GM10266 (cell line): ENCODE results near the gene GABRG3.

Source experiments
- DNase-seq: peaks from one replicate; pipeline ENCODE4 v3.0.0; 2012; ENCODE audit errors: extremely low spot score
- CTCF ChIP-seq: IDR thresholded peaks from 2 replicates; pipeline ENCODE4 v1.5.1; 2012; ENCODE audit warnings: mild to moderate bottlenecking, low read depth; ENCODE audit not compliant: control insufficient read depth, insufficient read depth; ENCODE audit errors: missing control alignments

The GABRG3 gene

DNA sequence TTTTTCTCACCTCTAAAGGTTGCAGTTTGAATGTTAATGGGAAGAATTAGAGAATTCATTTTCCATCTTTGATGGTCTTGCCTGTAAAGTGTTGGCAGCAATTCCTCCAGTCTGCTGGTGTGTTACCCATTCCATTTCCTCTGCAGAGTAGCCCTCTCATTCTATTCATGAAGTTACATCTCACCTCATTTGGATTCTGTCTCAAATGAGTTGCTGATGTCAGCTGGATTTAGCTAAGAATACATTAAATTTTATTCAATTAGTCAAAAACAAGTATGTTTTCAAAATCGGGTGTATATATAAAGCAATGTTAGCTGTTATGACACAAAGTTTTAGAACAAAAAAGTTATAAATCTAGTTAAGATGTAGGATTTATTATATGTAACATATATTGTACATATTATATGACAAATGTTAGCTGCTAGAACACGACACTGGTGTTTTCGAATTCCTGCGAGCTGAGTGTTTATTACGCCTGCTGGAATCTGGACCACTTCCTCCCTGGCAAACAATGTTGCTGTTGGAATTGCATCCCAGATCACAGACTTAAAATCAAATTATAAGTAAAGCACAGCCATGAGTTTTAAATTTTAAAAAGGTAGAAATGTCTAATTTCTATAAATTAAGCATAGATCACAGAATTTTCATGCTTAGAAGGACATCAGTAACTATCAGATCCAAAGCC, 611.9 kb downstream of the GABRG3 start:
- DNase-seq: no peak
- no peak for TF ChIP-seq CTCF

GRCh38 chr15:27583651-27584050, 612.7 kb downstream of the GABRG3 start:
- no peak for DNase-seq

DNA sequence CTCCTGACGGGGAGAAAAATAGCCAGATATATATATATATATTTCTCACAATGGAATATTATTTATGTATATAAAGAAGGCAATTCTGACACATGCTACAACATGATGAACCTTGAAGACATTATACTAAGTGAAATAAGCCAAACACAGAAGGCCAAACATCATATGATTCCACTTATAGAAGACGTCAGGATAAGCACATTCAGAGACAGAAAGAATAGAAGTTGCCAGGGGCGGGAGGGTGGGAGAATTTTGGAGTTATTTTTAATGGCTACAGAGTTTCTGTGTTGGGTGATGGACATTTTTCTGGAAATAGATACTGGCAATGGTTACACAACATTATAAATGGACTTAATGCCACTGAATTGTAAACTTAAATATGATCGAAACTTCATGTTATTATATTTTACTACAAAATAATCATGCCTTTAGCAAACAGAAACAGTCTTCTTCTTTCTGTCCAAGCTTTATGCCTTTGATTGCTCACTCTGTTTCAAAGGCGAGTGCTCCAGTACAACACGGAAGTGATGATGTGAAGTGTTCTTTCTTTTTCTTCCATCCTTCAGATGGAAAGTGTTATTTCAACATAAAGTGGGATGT, 614.2 kb downstream of the GABRG3 start:
- no peak for TF ChIP-seq CTCF
- no peak for DNase-seq

More at GRCh38 chr15:27583651-27584050, 612.7 kb downstream of the GABRG3 start:
- TF ChIP-seq CTCF: no peak

GRCh38 chr15:27587810-27588209, 616.8 kb downstream of the GABRG3 start:
- TF ChIP-seq CTCF: no peak
- no peak for DNase-seq

DNA sequence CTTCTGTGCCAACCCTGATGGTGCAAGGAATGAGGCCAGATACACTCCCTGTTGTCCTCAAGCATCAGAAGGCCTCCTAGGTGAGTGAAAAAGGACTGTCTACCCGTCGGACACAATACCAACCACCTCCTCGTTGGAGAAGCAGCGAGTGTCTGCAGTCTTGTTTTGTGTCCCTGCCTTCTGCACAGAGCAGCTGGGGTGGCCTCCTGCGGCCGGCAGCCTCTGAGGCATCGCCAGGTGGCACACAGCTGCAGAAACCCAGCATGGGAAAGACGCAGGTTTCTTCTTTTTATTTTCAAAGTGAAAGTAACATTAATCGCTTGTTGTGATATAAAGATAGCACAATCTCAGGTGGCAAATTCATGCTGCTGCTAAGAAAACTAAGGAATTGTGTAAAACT, 618.3 kb downstream of the GABRG3 start:
- TF ChIP-seq CTCF: no peak

GRCh38 chr15:27589782-27590181, 618.8 kb downstream of the GABRG3 start:
- TF ChIP-seq CTCF: no peak
- DNase-seq: no peak

More for the DNA sequence above, 618.3 kb downstream of the GABRG3 start:
- DNase-seq: no peak
